Measurements from ENCODE around the gene DIPK1B. TPM values are rescaled to one million over a fixed set of nuclear protein-coding genes. Genes with fewer than 3 reads are reported as not detected.
A peak's percentile ranks its signal among the peaks of the same experiment; 100 is the strongest.
"Not testable (repeated sequence)": the region's sequence is repeated elsewhere in the genome, so short reads cannot be mapped to it uniquely, and the experiment has no call there.

Gene DIPK1B
- total RNA-seq, 1 experiment from 2014 or later: 12.5 TPM

- no peak for DNase-seq (ENCODE audit: low read depth)
- in situ Hi-C loops (cut with HindIII; ENCODE audit: low pct_unique_long_range_greater_than_20kb, low sequenced_read_pairs): no loop called here
These were observed 18.1 kb upstream of the DIPK1B start for GRCh38 chr9:136694163-136694871.

GRCh38 chr9:136694872-136695247 lies 17.5 kb upstream of the DIPK1B start:
- in situ Hi-C loops (cut with HindIII; ENCODE audit: low pct_unique_long_range_greater_than_20kb, low sequenced_read_pairs): no loop called here
- no peak for DNase-seq (ENCODE audit: low read depth)

DNA sequence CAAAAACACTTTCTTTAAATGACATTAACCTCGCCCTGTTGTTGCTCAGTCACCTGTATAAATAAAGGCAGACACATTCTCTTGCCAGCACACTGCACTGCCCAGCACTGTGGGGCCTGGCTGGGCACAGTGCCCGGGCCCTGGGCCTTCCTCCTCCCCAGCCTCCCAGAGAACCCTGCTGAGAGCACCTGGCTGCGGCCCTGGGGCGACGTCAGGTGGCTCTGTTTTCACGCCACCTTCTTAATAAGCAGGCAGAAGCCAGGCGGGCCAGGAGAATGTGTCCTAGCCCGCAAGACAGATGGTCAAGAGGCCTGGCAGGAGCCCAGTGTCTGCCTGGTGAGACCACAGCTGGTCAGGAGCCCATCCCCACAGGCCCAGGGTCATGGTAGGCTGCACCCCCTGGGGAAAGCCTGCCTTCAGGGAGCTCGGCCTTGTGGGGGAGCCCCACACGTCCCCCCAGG lies 16.9 kb upstream of the DIPK1B start:
- in situ Hi-C loops (cut with HindIII; ENCODE audit: low pct_unique_long_range_greater_than_20kb, low sequenced_read_pairs): no loop called here
- peak; percentile 85 for DNase-seq (ENCODE audit: low read depth)

DNA sequence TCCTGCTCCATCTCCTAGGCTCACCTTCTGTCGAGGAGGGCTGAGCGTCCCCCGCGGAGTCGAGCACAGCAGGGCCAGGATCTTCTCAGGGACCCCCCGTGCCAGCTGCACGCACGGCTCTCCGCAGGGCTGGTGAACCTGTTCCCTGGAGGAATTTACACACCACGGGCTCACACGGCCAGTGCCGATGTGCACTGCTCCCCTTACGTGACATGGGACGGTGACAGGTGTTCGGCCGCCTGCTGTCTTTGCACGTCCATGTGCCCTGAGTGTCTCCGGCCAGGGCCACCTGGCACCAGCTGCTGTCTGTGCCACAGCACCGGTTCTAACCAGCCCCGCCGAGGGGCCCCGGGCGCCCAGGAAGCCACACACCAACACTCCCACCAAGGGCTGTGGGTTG lies 16.4 kb upstream of the DIPK1B start:
- in situ Hi-C loops (cut with HindIII; ENCODE audit: low pct_unique_long_range_greater_than_20kb, low sequenced_read_pairs): no loop called here
- DNase-seq (ENCODE audit: low read depth): no peak

DNA sequence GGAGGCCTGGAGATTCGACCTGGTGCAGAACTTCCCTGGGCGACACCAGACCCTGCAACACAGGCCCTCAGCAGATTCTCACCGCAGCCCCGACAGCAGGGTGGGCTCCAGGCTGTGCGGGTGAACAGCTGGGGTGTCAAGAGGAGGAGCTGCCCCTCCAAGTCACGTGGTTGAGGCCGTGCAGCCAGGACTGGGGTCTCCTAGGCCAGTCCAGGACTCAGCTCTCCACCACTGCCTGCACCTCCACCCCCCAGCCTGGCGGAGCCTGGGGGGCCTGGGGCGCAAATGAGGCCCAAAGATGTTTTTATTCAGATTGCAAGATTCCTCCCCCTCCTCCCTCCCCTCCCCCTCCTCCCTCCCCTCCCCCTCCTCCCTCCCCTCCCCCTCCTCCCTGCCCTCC lies 15.9 kb upstream of the DIPK1B start:
- in situ Hi-C loops (cut with HindIII; ENCODE audit: low pct_unique_long_range_greater_than_20kb, low sequenced_read_pairs): no loop called here
- no peak for DNase-seq (ENCODE audit: low read depth)

GRCh38 chr9:136697146-136697820 lies 15.1 kb upstream of the DIPK1B start:
- DNase-seq (ENCODE audit: low read depth): peak; percentile 75
- in situ Hi-C loops (cut with HindIII; ENCODE audit: low pct_unique_long_range_greater_than_20kb, low sequenced_read_pairs): no loop called here

DNA sequence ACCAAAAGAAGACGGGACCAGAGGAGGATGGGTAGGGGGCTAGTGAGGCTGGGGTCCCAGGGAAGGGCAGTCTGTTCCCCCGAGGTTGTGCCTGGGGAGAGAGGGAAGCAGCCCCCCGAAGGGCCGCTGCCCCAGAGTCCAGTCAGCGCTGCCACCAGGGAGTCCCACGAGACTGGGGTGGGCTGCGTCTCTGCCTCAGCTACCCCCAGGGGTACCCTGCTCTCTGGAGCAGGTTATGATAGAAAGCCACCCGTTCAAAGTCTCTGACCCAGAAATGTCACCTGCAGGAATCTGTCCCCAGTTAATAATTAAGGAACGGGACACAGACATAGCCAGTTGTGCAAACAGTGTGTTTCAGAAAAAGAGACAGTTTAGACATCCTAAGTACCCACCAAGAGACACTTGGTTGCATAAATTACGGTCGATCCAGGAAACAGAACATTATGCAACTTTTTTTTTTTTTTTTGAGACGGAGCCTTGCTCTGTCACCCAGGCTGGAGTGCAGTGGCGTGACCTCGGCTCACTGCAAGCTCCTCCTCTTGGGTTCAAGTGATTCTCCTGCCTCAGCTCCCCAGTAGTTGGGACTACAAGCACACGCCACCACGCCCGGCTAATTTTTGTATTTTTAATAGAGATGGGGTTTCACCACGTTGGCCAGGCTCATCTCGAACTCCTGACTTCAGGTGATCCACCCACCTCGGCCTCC lies 14.4 kb upstream of the DIPK1B start:
- peak; percentile 85 for DNase-seq (ENCODE audit: low read depth)
- in situ Hi-C loops (cut with HindIII; ENCODE audit: low pct_unique_long_range_greater_than_20kb, low sequenced_read_pairs): no loop called here

DNA sequence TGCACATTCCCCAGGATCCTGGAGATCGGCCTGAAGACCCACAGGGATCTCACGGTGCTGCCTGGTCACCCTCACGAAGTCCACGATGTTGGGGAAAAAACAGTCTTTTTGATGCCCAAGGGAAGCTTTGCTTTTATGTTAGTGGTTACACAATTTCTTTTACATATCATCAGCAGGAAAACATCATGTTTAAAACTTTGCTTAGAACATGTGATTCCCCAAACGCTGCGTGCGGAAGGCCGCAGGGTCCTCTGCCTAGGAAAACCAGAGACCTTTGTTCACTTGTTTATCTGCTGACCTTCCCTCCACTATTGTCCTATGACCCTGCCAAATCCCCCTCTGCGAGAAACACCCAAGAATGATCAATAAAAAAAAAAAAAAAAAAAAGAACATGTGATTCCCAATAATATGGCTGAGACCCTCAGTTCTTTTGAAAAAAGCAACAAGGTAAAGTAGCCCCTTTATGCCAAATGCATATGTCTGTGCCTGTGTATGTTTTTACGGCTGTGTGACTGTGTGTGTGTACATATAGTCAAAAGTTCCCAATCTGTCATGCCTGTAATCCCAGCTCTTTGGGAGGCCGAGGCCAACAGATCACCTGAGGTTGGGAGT lies 13.6 kb upstream of the DIPK1B start:
- in situ Hi-C loops (cut with HindIII; ENCODE audit: low pct_unique_long_range_greater_than_20kb, low sequenced_read_pairs): no loop called here
- DNase-seq (ENCODE audit: low read depth): no peak

GRCh38 chr9:136700304-136700703 lies 12.1 kb upstream of the DIPK1B start:
- DNase-seq (ENCODE audit: low read depth): no peak
- in situ Hi-C loops (cut with HindIII; ENCODE audit: low pct_unique_long_range_greater_than_20kb, low sequenced_read_pairs): no loop called here

DNA sequence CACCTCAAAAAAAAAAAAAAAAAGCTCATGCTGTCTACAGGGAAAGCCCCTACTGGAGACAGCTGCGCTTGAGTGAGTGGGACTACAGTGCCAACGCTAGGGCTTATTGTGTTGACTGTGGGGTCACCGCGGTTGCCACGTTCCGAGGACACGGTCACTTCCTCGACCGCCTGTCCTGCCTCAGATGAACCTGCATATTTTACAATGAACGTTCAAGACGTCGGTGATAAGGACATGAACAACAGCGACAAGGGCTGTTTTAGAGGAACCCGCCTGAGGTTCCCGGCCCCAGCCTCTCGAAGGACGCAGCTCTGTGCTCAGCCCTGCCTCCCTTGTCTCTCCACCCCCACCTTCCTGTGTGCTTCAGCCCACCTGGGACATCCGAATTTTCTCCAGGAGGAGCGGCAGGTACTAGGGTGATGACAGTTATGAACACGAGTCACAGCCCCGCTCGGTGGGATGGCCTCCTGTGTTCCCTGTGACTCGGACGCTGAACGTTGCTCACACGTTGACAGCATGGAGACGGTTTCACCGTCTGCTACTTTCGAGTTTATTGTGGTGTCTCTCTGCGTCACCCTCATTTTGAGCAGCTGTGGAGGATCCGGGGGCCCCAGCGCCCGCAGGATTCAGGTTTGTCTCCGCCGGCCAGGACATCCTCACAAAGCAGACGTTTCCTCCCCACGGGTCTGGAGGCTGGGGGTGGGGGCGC lies 11.3 kb upstream of the DIPK1B start:
- in situ Hi-C loops (cut with HindIII; ENCODE audit: low pct_unique_long_range_greater_than_20kb, low sequenced_read_pairs): no loop called here
- peak; percentile 72 for DNase-seq (ENCODE audit: low read depth)

DNA sequence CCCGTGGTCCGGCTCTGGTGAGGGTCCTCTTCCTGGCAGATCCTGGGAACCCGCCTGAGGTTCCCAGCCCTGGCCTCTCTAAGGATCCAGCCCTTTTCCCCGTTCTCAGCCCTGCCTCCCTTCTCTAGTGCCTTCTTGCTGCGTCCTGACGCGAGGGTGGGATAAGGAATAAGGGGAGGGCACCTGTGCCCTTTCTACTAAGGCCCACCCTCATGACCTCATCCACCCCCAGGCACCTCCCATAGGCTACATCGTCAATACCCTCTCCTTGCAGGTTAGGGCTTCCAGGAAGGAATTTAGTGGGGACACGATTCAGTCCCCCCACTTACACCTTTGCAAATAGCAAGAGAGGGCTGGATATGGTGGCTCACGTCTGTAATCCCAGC lies 10.7 kb upstream of the DIPK1B start:
- in situ Hi-C loops (cut with HindIII; ENCODE audit: low pct_unique_long_range_greater_than_20kb, low sequenced_read_pairs): no loop called here
- no peak for DNase-seq (ENCODE audit: low read depth)

DNA sequence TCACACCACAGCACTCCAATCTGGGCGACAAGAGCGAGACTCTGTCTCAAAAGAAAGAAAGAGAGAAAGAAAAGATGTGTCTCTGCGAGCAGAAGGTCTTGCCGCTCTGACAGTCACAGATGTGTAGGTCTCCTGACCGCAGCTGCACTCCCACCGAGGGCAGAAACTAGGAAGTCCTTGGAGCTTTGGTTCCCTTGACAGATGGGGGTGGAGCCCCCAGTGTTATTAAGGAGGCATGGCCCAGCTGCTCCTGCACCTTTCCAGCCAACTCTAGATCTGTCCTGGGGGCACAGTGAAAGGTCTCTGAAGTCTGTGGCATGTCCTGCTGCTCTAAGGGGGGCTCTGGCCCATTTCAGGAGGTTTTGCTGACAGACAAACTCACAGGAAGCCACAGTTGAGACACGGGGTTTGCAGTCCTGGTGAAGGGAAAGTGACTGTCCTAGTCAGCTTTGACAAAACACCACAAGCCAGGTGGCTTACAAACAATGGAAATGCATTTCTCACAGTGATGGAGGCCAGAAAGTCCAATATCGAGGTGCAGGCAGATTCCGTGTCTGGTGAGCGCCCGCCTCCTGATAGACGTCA lies 9.0 kb upstream of the DIPK1B start:
- in situ Hi-C loops (cut with HindIII; ENCODE audit: low pct_unique_long_range_greater_than_20kb, low sequenced_read_pairs): no loop called here
- DNase-seq (ENCODE audit: low read depth): no peak

GRCh38 chr9:136704741-136705140 lies 7.6 kb upstream of the DIPK1B start:
- DNase-seq (ENCODE audit: low read depth); in situ Hi-C loops (cut with HindIII; ENCODE audit: low pct_unique_long_range_greater_than_20kb, low sequenced_read_pairs): not testable (repeated sequence)

DNA sequence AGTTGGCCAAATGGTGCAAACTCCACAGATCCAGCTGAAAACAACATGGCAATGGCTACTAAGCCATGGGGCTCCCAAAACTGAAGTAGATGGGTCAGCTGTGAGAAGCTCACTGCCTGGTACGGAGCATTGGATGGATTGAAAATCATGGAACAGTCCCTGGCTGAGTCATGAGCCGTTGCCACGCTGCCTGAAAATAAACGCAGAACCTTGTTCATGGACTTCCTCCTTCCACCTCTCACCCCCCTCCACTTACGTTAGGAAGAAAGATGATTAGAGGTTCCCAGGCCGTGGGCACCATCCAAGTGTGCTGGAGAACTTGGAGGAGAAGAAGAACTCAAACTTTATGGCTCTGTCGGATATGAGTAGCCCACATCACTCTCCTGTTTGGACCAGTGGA lies 6.8 kb upstream of the DIPK1B start:
- in situ Hi-C loops (cut with HindIII; ENCODE audit: low pct_unique_long_range_greater_than_20kb, low sequenced_read_pairs): no loop called here
- DNase-seq (ENCODE audit: low read depth): no peak

- DNase-seq (ENCODE audit: low read depth): no peak
- in situ Hi-C loops (cut with HindIII; ENCODE audit: low pct_unique_long_range_greater_than_20kb, low sequenced_read_pairs): no loop called here
These were observed 5.4 kb upstream of the DIPK1B start for GRCh38 chr9:136707011-136707410.

GRCh38 chr9:136707849-136708517 lies 4.4 kb upstream of the DIPK1B start:
- DNase-seq (ENCODE audit: low read depth): no peak
- in situ Hi-C loops (cut with HindIII; ENCODE audit: low pct_unique_long_range_greater_than_20kb, low sequenced_read_pairs): no loop called here

DNA sequence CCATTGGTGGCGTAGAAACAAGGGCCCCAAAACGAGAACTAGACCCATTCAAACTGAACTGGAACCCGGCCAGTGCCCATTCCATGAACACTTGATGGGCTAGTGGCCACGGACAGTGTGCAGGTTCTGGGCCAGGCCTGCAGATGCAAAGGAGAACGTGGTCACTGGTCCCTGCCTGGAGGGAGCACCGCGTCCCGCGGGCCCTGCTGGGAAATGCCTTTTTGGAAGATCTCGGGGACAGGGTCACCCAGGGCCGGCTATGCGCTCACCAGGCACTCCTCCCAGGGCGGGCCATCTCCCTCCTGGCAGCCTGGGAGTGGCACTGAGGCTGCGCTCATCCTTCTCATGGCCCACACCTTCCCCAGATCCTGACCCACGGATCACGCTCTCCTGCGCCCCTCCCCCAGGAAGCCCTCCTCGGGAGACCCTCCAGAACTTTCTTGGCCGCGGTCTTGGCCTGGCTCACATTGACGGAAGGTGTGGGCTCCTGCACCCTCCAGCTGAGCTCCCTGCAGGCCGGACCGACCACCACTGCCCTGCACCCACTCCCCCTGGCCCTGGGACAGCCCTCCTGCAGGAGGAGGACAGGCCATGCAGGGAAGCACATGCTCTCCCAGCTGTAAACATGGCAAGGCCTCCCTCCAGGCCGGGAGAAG lies 2.8 kb upstream of the DIPK1B start:
- in situ Hi-C loops (cut with HindIII; ENCODE audit: low pct_unique_long_range_greater_than_20kb, low sequenced_read_pairs): no loop called here
- no peak for DNase-seq (ENCODE audit: low read depth)

All from Caki2 (cell line).